22Rv1 (cell line): ENCODE measurements around the gene MAP3K7CL.

Experiments
- H3K27ac ChIP-seq: fragments of 450-650 bp; 2 replicates; pipeline ENCODE4 v1.5.1; 2017
- ZFX ChIP-seq: fragments of 450-650 bp; IDR thresholded peaks from 2 replicates; pipeline ENCODE4 v1.6.1; 2017; ENCODE audit warnings: antibody characterized with exemption, borderline replicate concordance
- TF ChIP-seq, protein P1 (sequence below): fragments of 450-650 bp; IDR thresholded peaks from 2 replicates; pipeline ENCODE4 v1.5.1; 2017; ENCODE audit warnings: mild to moderate bottlenecking

Gene MAP3K7CL

DNA sequence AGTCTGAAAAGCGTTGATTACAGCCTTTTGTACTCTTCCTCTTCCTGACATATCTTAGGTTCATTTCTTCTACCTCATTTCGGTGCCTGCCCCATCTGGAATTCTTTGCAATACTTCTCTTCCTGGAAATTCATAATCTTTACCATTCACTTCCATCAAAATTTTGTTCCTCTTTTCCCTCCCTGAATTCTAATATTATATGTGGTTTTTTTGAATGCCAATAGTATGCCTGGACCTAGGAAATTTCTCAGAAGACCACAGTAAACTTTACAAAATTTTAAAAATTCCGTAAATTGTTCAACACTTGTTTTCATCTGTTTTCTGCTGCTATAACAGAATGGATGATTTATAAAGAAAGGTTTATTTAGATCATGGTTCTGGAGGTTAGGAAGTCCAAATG lies 76.8 kb downstream of the MAP3K7CL start:
- no peak for TF ChIP-seq ZFX
- TF ChIP-seq, protein P1, sequence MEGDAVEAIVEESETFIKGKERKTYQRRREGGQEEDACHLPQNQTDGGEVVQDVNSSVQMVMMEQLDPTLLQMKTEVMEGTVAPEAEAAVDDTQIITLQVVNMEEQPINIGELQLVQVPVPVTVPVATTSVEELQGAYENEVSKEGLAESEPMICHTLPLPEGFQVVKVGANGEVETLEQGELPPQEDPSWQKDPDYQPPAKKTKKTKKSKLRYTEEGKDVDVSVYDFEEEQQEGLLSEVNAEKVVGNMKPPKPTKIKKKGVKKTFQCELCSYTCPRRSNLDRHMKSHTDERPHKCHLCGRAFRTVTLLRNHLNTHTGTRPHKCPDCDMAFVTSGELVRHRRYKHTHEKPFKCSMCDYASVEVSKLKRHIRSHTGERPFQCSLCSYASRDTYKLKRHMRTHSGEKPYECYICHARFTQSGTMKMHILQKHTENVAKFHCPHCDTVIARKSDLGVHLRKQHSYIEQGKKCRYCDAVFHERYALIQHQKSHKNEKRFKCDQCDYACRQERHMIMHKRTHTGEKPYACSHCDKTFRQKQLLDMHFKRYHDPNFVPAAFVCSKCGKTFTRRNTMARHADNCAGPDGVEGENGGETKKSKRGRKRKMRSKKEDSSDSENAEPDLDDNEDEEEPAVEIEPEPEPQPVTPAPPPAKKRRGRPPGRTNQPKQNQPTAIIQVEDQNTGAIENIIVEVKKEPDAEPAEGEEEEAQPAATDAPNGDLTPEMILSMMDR = no peak
- H3K27ac ChIP-seq = no peak overlapping the region

GRCh38 chr21:29208044-29208681 lies 77.7 kb downstream of the MAP3K7CL start:
- H3K27ac ChIP-seq = no peak overlapping the region
- no peak for TF ChIP-seq ZFX
- TF ChIP-seq, protein P1 = no peak

DNA sequence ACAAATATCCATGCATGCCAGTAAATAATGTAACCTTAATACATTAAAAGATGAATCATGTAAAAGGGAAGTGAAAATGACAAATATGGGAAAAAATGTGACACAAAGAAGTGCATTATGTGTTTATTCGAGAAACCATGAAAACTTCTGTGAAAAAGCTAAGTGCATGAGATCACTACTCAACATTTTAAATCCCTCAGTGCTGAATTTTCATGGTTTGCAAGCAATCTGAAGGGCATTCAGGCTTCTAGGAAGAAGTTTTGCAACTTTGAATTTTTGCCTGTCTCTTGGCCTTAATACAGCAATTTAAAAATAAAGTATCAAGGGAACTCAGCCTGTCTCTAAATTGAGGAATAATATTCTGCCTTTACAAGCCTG lies 78.2 kb downstream of the MAP3K7CL start:
- no peak overlapping the region for H3K27ac ChIP-seq
- TF ChIP-seq ZFX = no peak
- TF ChIP-seq, protein P1 = no peak

GRCh38 chr21:29209696-29210095 lies 79.3 kb downstream of the MAP3K7CL start:
- no peak overlapping the region for H3K27ac ChIP-seq
- TF ChIP-seq, protein P1 = no peak
- TF ChIP-seq ZFX = no peak

DNA sequence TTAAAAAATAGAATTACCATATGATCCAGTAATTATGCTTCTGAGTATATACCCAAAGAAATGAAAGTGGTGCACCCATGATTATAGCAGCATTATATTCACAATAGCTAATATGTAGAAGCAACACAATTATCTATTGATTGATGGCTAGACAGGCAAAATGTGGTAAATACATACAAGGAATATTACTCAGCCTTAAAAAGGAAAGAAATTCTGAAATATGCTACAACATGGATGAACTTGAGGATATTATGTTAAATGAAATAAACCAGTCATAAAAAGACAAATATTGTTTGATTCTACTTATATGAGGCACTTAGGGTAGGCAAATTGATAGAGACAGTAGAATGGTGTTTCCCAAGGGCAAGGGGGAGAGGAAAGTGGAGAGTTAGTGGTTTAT lies 80.8 kb downstream of the MAP3K7CL start:
- TF ChIP-seq ZFX = no peak
- TF ChIP-seq, protein P1 = no peak
- no peak overlapping the region for H3K27ac ChIP-seq

DNA sequence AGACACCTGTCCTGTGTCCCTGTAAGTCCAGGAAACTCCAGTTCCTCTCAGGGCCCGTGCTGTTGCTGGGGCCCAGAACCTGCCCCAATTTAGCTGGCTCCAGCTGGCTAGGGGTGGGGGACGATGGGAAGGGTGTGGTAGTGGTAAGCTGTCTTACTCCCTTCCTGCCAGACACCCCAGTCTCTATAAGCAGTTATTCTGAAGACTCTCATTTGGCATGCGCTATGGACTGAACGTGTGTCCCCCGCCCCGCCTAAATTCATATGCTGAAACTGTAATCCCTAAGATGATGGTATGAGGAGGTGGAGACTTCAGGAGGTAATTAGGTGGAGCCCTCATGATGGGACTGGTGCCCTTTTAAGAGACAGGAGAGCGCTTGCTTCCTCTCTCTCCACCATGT lies 82.0 kb downstream of the MAP3K7CL start:
- no peak overlapping the region for H3K27ac ChIP-seq
- no peak for TF ChIP-seq ZFX
- TF ChIP-seq, protein P1 = no peak

GRCh38 chr21:29213513-29214385 lies 83.3 kb downstream of the MAP3K7CL start:
- H3K27ac ChIP-seq = no peak overlapping the region
- no peak for TF ChIP-seq ZFX
- TF ChIP-seq, protein P1 = no peak
